T-cell (primary cell): ENCODE results near the gene EDC4. TPM values are rescaled to one million over a fixed set of nuclear protein-coding genes. Genes with fewer than 3 reads are reported as not detected.
"Not testable (repeated sequence)": the region's sequence is repeated elsewhere in the genome, so short reads cannot be mapped to it uniquely, and the experiment has no call there.

Source experiments
- ATAC-seq, 4 experiments: fragments of 200-7000 bp in 3 of 4; fragments of 150-1000 bp in 1 of 4; cut with Tn5 transposase; replicated peaks in 1 of 4; 1 replicate in 3 of 4; 2 replicates in 1 of 4; pipeline ENCODE4 v1.10.0; 2021; ENCODE audit warnings: moderate library complexity in 3 of 4, mild to moderate bottlenecking in 2 of 4, moderate number of reproducible peaks in 1 of 4
- CTCF ChIA-PET, 2 donors: fragments of 300-600 bp; sonication (Branson Sonifier 250); formaldehyde crosslinking; loops; one replicate each; lab custom pipeline; 2022; ENCODE audit warnings: antibody characterized with exemption in 2 of 2; lab: Charles Lee
- POLR2A ChIA-PET, 2 donors: fragments of 300-600 bp; sonication (Branson Sonifier 250); formaldehyde crosslinking; loops; one replicate each; lab custom pipeline; 2022; ENCODE audit warnings: antibody characterized with exemption in 2 of 2; lab: Charles Lee
- DNase-seq, 35 experiments: peaks; one replicate each; pipeline versions ENCODE4 v3.0.0 to v3.0.0-alpha.2; 2013 to 2023
- H3K27ac ChIP-seq: one replicate; pipeline ENCODE4 v1.5.1; 2013; ENCODE audit warnings: low read length
- H3K27me3 ChIP-seq, 2 experiments: replicated peaks in 1 of 2; 1 replicate in 1 of 2; 2 replicates in 1 of 2; pipeline versions ENCODE4 v1.6.1 to v1.7.0; 2013; ENCODE audit warnings: low read length in 1 of 2, mixed read lengths in 1 of 2; ENCODE audit not compliant: control insufficient read depth in 2 of 2, insufficient read depth in 2 of 2; ENCODE audit errors: extremely low read depth in 1 of 2
- H3K36me3 ChIP-seq, 2 donors: 1 replicate in 1 of 2; 2 replicates in 1 of 2; pipeline versions ENCODE4 v1.6.1 to v1.7.0; 2013; ENCODE audit warnings: low read length in 1 of 2; ENCODE audit not compliant: control insufficient read depth in 2 of 2, insufficient read depth in 1 of 2; ENCODE audit errors: extremely low read depth in 1 of 2
- H3K4me1 ChIP-seq, 2 experiments: 1 replicate in 1 of 2; 2 replicates in 1 of 2; pipeline versions ENCODE4 v1.6.1 to v1.7.0; 2013; ENCODE audit warnings: low read length in 2 of 2, mixed read lengths in 1 of 2; ENCODE audit not compliant: insufficient read depth in 2 of 2, control insufficient read depth in 1 of 2; ENCODE audit errors: extremely low read depth in 1 of 2
- H3K4me3 ChIP-seq, 2 donors: 1 replicate in 1 of 2; 2 replicates in 1 of 2; pipeline versions ENCODE4 v1.5.1 to v1.7.0; 2013; ENCODE audit warnings: mild to moderate bottlenecking in 2 of 2, low read length in 1 of 2, moderate library complexity in 1 of 2; ENCODE audit not compliant: control insufficient read depth in 1 of 2; ENCODE audit errors: extremely low read depth in 1 of 2
- H3K9me3 ChIP-seq: 2 replicates; pipeline ENCODE4 v1.7.0; 2013
- H3K27ac Mint-ChIP-seq, 2 donors: one replicate each; pipeline ENCODE4 v1.8.0; 2020 to 2021; ENCODE audit warnings: mild to moderate bottlenecking in 2 of 2, mixed read lengths in 2 of 2
- H3K27me3 Mint-ChIP-seq, 2 donors: one replicate each; pipeline ENCODE4 v1.8.0; 2021 to 2022; ENCODE audit warnings: mixed read lengths in 2 of 2
- H3K36me3 Mint-ChIP-seq: one replicate; pipeline ENCODE4 v1.8.0; 2021; ENCODE audit warnings: mixed read lengths
- H3K4me1 Mint-ChIP-seq, 3 donors: one replicate each; pipeline ENCODE4 v1.8.0; 2020 to 2022; ENCODE audit warnings: mixed read lengths in 3 of 3, mild to moderate bottlenecking in 1 of 3
- H3K4me3 Mint-ChIP-seq, 3 donors: one replicate each; pipeline ENCODE4 v1.8.0; 2020 to 2022; ENCODE audit warnings: mild to moderate bottlenecking in 3 of 3, mixed read lengths in 3 of 3, moderate library complexity in 3 of 3
- H3K9me3 Mint-ChIP-seq, 3 donors: one replicate each; pipeline ENCODE4 v1.8.0; 2020 to 2022; ENCODE audit warnings: mixed read lengths in 3 of 3
- WGBS: methylation state at CpG from one replicate; pipeline ENCODE4 v1.1.5; 2013; ENCODE audit warnings: missing lambda C conversion rate; ENCODE audit not compliant: insufficient coverage; 5-methylcytosine and 5-hydroxymethylcytosine counted together
- total RNA-seq, 35 experiments: library from RNA in 6 of 35; stranded (reverse) in 6 of 35; fragments of 120-200 nt in 1 of 35; gene quantifications; one replicate each; pipeline versions ENCODE4 v1.2.1 to v1.2.4 and lab custom pipeline; 2013 to 2026

EDC4 gene
- total RNA-seq, 5 donors from 2014 or later (not counting 1 experiment from before 2014, with no cell fraction given) = 110 to 144 (median 136) TPM

DNA sequence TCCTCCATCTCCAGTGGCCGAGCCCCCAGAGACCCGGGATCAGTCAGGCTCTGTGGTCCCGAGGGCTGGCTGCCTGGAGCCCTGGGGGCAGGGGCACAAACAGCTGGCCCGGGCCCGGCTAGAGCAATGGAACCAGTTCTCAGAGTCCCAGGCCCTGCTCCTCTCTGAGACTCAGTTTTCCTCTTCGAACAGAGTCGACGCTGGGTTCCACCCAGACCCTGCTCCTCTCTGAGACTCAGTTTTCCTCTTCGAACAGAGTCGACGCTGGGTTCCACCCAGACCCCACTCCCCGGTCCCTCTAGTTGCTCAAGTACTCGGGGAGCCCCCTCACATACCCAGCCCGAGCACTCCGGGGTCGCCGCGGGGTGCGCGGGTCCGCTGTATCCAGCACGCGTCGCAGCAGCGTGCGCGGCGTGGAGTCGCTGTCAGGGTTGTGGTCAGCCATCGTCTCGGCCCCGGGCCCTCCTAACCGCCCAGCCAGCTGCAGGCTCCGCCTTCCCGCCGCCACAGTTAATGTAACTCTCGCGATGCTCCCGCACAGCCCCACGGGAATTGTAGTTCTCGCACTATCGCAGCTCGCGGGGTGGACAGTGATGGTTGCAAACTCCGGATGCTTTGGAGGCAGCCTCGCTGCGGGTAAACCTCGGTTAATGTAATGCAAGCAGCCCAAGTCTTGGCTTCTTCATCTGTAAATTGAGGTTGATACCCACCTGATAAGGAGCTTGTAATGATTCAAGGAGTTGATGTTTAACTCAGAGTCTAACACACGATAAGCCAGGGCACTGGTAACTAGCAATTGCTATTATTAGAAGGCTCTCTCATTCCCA lies 39.2 kb upstream of the EDC4 start:
- DNase-seq = peak; percentile 81 to 96 (median 91)
- 0% methylated on average over 48 of the region's 49 CpGs for WGBS
- Histone ChIP-seq H3K27me3 (no peaks in the 10 kb centered on the region), H3K4me1 (peaks cover 7 to 22% of the 10 kb centered on the region in 2 experiments), H3K27ac (peak overlapping the region; percentile 17), H3K36me3 (peaks cover 7 to 37% of the 10 kb centered on the region in 2 donors), H3K4me3 (peak overlapping the region; percentile 72 to 74), H3K9me3 (no peaks in the 10 kb centered on the region)
- peaks cover 15% of the 10 kb centered on the region for H3K36me3 Mint-ChIP-seq
- H3K9me3 Mint-ChIP-seq = no peaks in the 10 kb centered on the region
- H3K4me3 Mint-ChIP-seq = peak overlapping the region; percentile 87 to 91 (median 90)
- ChIA-PET POLR2A (interaction anchor here in 1 of 2 donors (0.6 kb wide), 1 partner anchor 190 kb away, joined by 8 read pairs; no protein-coding TSS in a partner anchor), CTCF (interaction anchor here in 1 of 2 donors (0.5 to 1.5 kb wide), 4 partner anchors 18 to 393 kb away, joined by 3 to 13 read pairs (median 5); partner anchors contain the start of genes RANBP10 and TSNAXIP1)
- H3K4me1 Mint-ChIP-seq = peaks cover 0 to 16% (median 15%) of the 10 kb centered on the region in 3 donors
- H3K27ac Mint-ChIP-seq = peak overlapping the region; percentile 69 to 79
- ATAC-seq = peak; percentile 100
- H3K27me3 Mint-ChIP-seq = no peaks in the 10 kb centered on the region

DNA sequence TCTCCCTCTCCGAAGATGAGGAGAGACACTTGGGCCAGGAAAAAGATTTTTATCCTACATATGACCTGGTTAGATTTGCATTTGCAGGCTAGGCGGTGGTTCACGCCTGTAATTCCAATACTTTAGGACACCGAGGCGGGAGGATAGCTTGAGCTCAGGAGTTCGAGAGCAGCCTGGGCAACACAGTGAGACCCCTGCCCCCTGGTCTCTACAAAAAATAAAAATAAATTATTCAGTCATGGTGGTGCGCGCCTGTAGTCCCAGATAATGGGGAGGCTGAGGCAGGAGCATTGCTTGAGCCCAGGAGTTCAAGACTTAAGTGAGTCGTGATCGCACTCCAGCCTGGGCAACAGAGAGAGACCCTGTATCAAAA lies 38.6 kb upstream of the EDC4 start:
- ATAC-seq = no peak
- WGBS = 93% methylated on average over 3 of the region's 10 CpGs

DNA sequence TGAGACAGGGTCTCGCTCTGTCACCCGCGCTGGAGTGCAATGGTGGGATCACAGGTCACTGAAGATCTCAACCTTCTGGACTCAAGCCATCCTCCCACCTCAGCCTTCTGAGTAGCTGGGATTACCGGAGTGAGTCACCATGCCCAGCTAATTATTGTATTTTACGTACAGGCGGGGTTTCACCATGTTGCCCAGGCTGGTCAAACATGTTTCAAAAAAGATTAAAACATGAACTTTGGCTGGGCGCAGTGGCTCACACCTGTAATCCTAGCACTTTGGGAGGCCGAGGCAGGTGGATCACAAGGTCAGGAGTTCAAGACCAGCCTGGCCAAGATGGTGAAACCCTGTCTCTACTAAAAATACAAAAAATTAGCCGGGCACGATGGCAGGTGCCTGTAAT lies 35.7 kb upstream of the EDC4 start:
- H3K36me3 ChIP-seq, H3K36me3 Mint-ChIP-seq, H3K27me3 Mint-ChIP-seq, H3K27ac ChIP-seq, H3K27me3 ChIP-seq, DNase-seq, H3K27ac Mint-ChIP-seq, H3K9me3 Mint-ChIP-seq, H3K9me3 ChIP-seq, H3K4me3 ChIP-seq, H3K4me3 Mint-ChIP-seq, ATAC-seq: not testable (repeated sequence)
- ChIA-PET POLR2A (interaction anchor here in 1 of 2 donors (0.6 kb wide), 1 partner anchor 19 kb away, joined by 6 read pairs; no protein-coding TSS in a partner anchor), CTCF (interaction anchor here (0.6 to 0.7 kb wide), 2 partner anchors 29 to 316 kb away, joined by 3 to 4 read pairs; no protein-coding TSS in a partner anchor)
- peaks cover 8 to 27% of the 10 kb centered on the region in 2 experiments for H3K4me1 ChIP-seq
- no CpG with 5 or more reads among the region's 10 CpGs for WGBS
- peaks cover 6 to 23% (median 20%) of the 10 kb centered on the region in 3 donors for H3K4me1 Mint-ChIP-seq

More for the DNA sequence above, 38.6 kb upstream of the EDC4 start:
- POLR2A ChIA-PET = no interaction called here
- Mint-ChIP-seq H3K4me3 (peak overlapping the region; percentile 87 to 91 (median 90)), H3K4me1 (peaks cover 0 to 16% (median 15%) of the 10 kb centered on the region in 3 donors), H3K9me3 (no peaks in the 10 kb centered on the region), H3K36me3 (peaks cover 10% of the 10 kb centered on the region), H3K27me3 (no peaks in the 10 kb centered on the region), H3K27ac (peak overlapping the region; percentile 69 to 79)
- H3K36me3 ChIP-seq = peaks cover 7 to 31% of the 10 kb centered on the region in 2 donors
- H3K27me3 ChIP-seq = no peaks in the 10 kb centered on the region
- H3K9me3 ChIP-seq = no peaks in the 10 kb centered on the region
- peak overlapping the region; percentile 72 to 74 for H3K4me3 ChIP-seq
- CTCF ChIA-PET = interaction anchor here in 1 of 2 donors (1.0 to 1.5 kb wide), 3 partner anchors 18 to 33 kb away, joined by 3 to 13 read pairs (median 7); partner anchors contain the start of genes RANBP10 and TSNAXIP1
- H3K27ac ChIP-seq = peak overlapping the region; percentile 7
- H3K4me1 ChIP-seq = peaks cover 7 to 22% of the 10 kb centered on the region in 2 experiments
- DNase-seq = no peak

DNA sequence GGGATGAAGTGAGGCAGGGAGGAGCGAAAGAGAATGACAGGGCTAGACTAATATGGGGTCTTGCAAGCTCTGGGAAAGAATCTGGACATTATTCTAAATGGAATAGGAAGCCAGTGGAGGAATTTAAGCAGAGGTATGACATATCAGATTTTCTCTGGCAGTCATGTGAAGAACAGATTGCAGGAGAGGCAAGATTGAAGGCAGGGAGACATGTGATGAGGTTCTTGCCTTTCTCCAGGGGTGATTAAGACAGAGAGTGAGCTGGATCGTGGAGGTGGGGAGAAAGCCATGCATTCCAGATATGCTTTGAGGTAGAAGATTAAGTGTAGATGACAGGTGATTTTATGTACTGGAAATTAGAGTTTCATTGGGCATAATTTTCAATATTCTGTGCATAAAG lies 35.0 kb upstream of the EDC4 start:
- no peaks in the 10 kb centered on the region for H3K9me3 ChIP-seq
- H3K4me3 ChIP-seq = no peak overlapping the region
- WGBS = 100% methylated on average over 1 of the region's 2 CpGs
- DNase-seq (no peak), ATAC-seq (no peak)
- H3K9me3 Mint-ChIP-seq = no peaks in the 10 kb centered on the region
- no peaks in the 10 kb centered on the region for H3K36me3 ChIP-seq
- POLR2A ChIA-PET = interaction anchor here in 1 of 2 donors (0.6 kb wide), 1 partner anchor 18 kb away, joined by 6 read pairs; no protein-coding TSS in a partner anchor
- no peaks in the 10 kb centered on the region for H3K36me3 Mint-ChIP-seq
- no peak overlapping the region for H3K27ac Mint-ChIP-seq
- H3K4me3 Mint-ChIP-seq = no peak overlapping the region
- H3K4me1 Mint-ChIP-seq = peaks cover 6 to 18% (median 14%) of the 10 kb centered on the region in 3 donors
- H3K27ac ChIP-seq = no peak overlapping the region
- no peaks in the 10 kb centered on the region for H3K27me3 Mint-ChIP-seq
- H3K27me3 ChIP-seq = no peaks in the 10 kb centered on the region
- CTCF ChIA-PET = interaction anchor here (0.6 to 0.7 kb wide), 2 partner anchors 29 to 317 kb away, joined by 3 to 4 read pairs; no protein-coding TSS in a partner anchor
- peaks cover 8 to 25% of the 10 kb centered on the region in 2 experiments for H3K4me1 ChIP-seq

DNA sequence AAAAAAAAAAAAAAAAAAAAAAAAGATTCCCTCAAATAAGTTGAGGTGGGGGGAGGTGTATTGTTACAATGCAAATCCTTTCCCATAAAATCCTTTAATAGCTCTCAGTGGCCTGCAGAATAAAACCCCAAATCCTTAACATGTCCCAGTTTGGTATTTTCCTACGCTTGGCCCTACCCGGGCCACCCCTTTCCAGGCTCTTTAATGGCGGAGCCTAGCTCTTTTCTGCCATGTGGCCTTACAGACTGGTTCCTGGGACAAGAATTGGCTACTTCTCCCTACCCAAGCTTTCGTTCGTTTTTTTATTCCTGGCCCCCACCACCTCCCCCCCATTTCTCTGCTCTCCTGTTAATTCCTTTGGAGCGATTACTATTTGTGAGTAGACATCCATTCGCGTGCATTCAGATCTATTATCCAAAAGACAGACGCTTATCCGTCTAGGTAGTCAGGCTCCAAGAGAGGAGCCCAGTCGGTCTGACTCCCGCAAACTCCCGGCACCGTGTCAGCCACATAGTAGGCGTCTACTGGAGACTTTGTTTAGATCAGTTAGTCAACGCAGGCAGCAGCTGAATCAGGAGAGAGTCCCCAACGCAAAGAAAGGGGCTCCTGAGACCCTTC lies 31.5 kb upstream of the EDC4 start:
- DNase-seq (no peak), ATAC-seq (no peak)
- peak overlapping the region; percentile 98 to 100 for H3K27ac Mint-ChIP-seq
- H3K9me3 ChIP-seq = no peaks in the 10 kb centered on the region
- H3K4me1 Mint-ChIP-seq = peaks cover 31 to 38% (median 37%) of the 10 kb centered on the region in 3 donors
- H3K36me3 Mint-ChIP-seq = no peaks in the 10 kb centered on the region
- no peaks in the 10 kb centered on the region for H3K27me3 Mint-ChIP-seq
- H3K4me3 Mint-ChIP-seq = peak overlapping the region; percentile 92 to 97 (median 93)
- H3K27me3 ChIP-seq = no peaks in the 10 kb centered on the region
- CTCF ChIA-PET = interaction anchor here (0.6 to 0.9 kb wide), 7 partner anchors 24 to 422 kb away, joined by 3 to 7 read pairs (median 4); partner anchors contain the start of genes C16orf86 (in 1 of the 2), ENKD1 (in 1 of the 2), RANBP10 (in 1 of the 2) and TSNAXIP1 (in 1 of the 2)
- no peaks in the 10 kb centered on the region for H3K9me3 Mint-ChIP-seq
- POLR2A ChIA-PET = interaction anchor here in 1 of 2 donors (0.7 kb wide), 1 partner anchor 377 kb away, joined by 3 read pairs; no protein-coding TSS in a partner anchor
- H3K4me1 ChIP-seq = peaks cover 32 to 45% of the 10 kb centered on the region in 2 experiments
- 69% methylated on average over 17 of the region's 17 CpGs for WGBS
- H3K36me3 ChIP-seq = no peaks in the 10 kb centered on the region
- peak overlapping the region; percentile 95 for H3K27ac ChIP-seq
- H3K4me3 ChIP-seq = peak overlapping the region in 1 of 2 donors; percentile 78
